Fibroblast of skin of scalp (primary cell): ENCODE data around the gene FAM168B. TPM values are rescaled to one million over a fixed set of nuclear protein-coding genes. Genes with fewer than 3 reads are reported as not detected.
"Not testable (repeated sequence)": the region's sequence is repeated elsewhere in the genome, so short reads cannot be mapped to it uniquely, and the experiment has no call there.

Source experiments
- DNase-seq: peaks from one replicate; pipeline ENCODE4 v3.0.0-alpha.2; 2013
- polyA plus RNA-seq, 2 experiments: library from polyadenylated mRNA; unstranded; fragments of 120-200 nt; gene quantifications; one replicate each; pipeline ENCODE4 v1.2.1, GENCODE V29; 2013; ENCODE audit not compliant: insufficient read length in 2 of 2

FAM168B gene
- polyA plus RNA-seq (2013, experiment 1 of 2; ENCODE audit: insufficient read length) = 83.6 TPM
- polyA plus RNA-seq (2013, experiment 2 of 2; ENCODE audit: insufficient read length) = 87.4 TPM

GRCh38 chr2:131093006-131093695, at the start of gene FAM168B:
Gene FAM168B, minus strand, starts transcription at chr2:131093460. Its CDS starts 10,814 bp downstream, at chr2:131082646.
- peak; percentile 91 for DNase-seq

GRCh38 chr2:131142849-131143248, 49.6 kb upstream of the FAM168B start:
- no peak for DNase-seq

GRCh38 chr2:131140581-131140980, 47.3 kb upstream of the FAM168B start:
- no peak for DNase-seq

GRCh38 chr2:131132729-131133128, 39.5 kb upstream of the FAM168B start:
- DNase-seq = no peak

- DNase-seq = no peak
These were observed 37.0 kb upstream of the FAM168B start for GRCh38 chr2:131130298-131130596.

- DNase-seq = no peak
These were observed 34.7 kb upstream of the FAM168B start for GRCh38 chr2:131127981-131128380.

GRCh38 chr2:131127076-131127475, 33.8 kb upstream of the FAM168B start:
- no peak for DNase-seq

GRCh38 chr2:131126436-131126835, 33.2 kb upstream of the FAM168B start:
- no peak for DNase-seq

GRCh38 chr2:131125195-131125757, 32.0 kb upstream of the FAM168B start:
- DNase-seq = no peak

GRCh38 chr2:131123192-131123591, 29.9 kb upstream of the FAM168B start:
- no peak for DNase-seq

GRCh38 chr2:131122496-131122895, 29.2 kb upstream of the FAM168B start:
- DNase-seq = no peak

- DNase-seq = no peak
These were observed 28.2 kb upstream of the FAM168B start for GRCh38 chr2:131121464-131121863.

GRCh38 chr2:131120815-131121317, 27.6 kb upstream of the FAM168B start:
- no peak for DNase-seq

GRCh38 chr2:131115752-131116151, 22.5 kb upstream of the FAM168B start:
- no peak for DNase-seq

- not testable (repeated sequence) for DNase-seq
These were observed 21.7 kb upstream of the FAM168B start for GRCh38 chr2:131114950-131115349.

- DNase-seq = no peak
These were observed 20.4 kb upstream of the FAM168B start for GRCh38 chr2:131113566-131114227.

- DNase-seq = no peak
These were observed 19.3 kb upstream of the FAM168B start for GRCh38 chr2:131112529-131112928.

GRCh38 chr2:131105950-131106801, 12.9 kb upstream of the FAM168B start:
- DNase-seq = peak; percentile 37

GRCh38 chr2:131105156-131105949, 12.1 kb upstream of the FAM168B start, which contains the start of gene PLEKHB2:
Gene PLEKHB2, plus strand, starts transcription at chr2:131105336. Its CDS starts 15,606 bp downstream, at chr2:131120942.
- DNase-seq = peak; percentile 90

GRCh38 chr2:131104487-131105155, 11.4 kb upstream of the FAM168B start:
- DNase-seq = peak; percentile 46

GRCh38 chr2:131103165-131103564, 9.9 kb upstream of the FAM168B start:
- DNase-seq = no peak
